H1 (cell line): Measurements from ENCODE around the gene HMCN2. TPM values are rescaled to one million over a fixed set of nuclear protein-coding genes. Genes with fewer than 3 reads are reported as not detected.

ENCODE experiments used
- CBX5 ChIP-seq: fragments of 300-800, 300-1000 bp; sonication (generic); IDR thresholded peaks from 2 replicates; pipeline ENCODE4 v1.7.1; 2016; ENCODE audit warnings: antibody characterized with exemption, low read length, low read depth
- CHD2 ChIP-seq: IDR thresholded peaks from 2 replicates; pipeline ENCODE4 v1.6.1; 2012; ENCODE audit warnings: low read length, improper control_type of control experiment
- CTCF ChIP-seq, 3 experiments: IDR thresholded peaks; 1 replicate in 2 of 3; 2 replicates in 1 of 3; pipeline versions ENCODE4 v1.5.1 to v1.6.1; 2011; ENCODE audit warnings: low read length in 3 of 3, mild to moderate bottlenecking in 3 of 3, inconsistent platforms in 2 of 3, low read depth in 1 of 3, moderate library complexity in 1 of 3; ENCODE audit not compliant: insufficient read depth in 1 of 3; ENCODE audit errors: control extremely low read depth in 1 of 3
- EP300 ChIP-seq, 2 experiments: IDR thresholded peaks; 1 replicate in 1 of 2; 2 replicates in 1 of 2; pipeline ENCODE4 v1.6.1; 2011 to 2012; ENCODE audit warnings: low read depth in 2 of 2, low read length in 2 of 2, mild to moderate bottlenecking in 2 of 2, borderline replicate concordance in 1 of 2, inconsistent platforms in 1 of 2, moderate library complexity in 1 of 2
- JUN ChIP-seq: IDR thresholded peaks from 2 replicates; pipeline ENCODE4 v1.6.1; 2011; ENCODE audit warnings: low read depth, mild to moderate bottlenecking, improper control_type of control experiment, low read length
- SP1 ChIP-seq: IDR thresholded peaks from 2 replicates; pipeline ENCODE4 v1.6.1; 2011; ENCODE audit warnings: low read depth, low read length
- SP2 ChIP-seq: IDR thresholded peaks from 2 replicates; pipeline ENCODE4 v1.6.1; 2012; ENCODE audit warnings: mild to moderate bottlenecking, low read length, inconsistent platforms
- polyA plus RNA-seq, 7 experiments: library from polyadenylated mRNA; depleted of rRNA in 3 of 7; stranded (reverse) in 5 of 7; unstranded in 2 of 7; fragments of >200 nt in 5 of 7; fragments of 200-250 nt in 2 of 7; gene quantifications; 1 replicate in 5 of 7; 2 replicates in 1 of 7; 4 replicates in 1 of 7; pipeline versions ENCODE4 v1.2.1 to v1.2.3, GENCODE V29; 2011 to 2013; ENCODE audit warnings: missing spikeins in 2 of 7, mixed read lengths in 2 of 7
- total RNA-seq: library from RNA; stranded (reverse); fragmentation: NEBNext Ultra II Directional; extraction: Animal tissue kit (Norgen Biotek cat#: 25700); gene quantifications from 2 replicates; pipeline ENCODE4 v1.2.1, GENCODE V29; 2021

Gene HMCN2
- total and polyA plus RNA-seq, 2 of the 8 experiments (the other 6 are each of a cell fraction or from before 2014, with no cell fraction given) = 5.0 to 9.1 TPM

- no peak for TF ChIP-seq CTCF (IDR thresholded peaks at IDR 0.05; ENCODE audit: control extremely low read depth in 1 of 3, insufficient read depth in 1 of 3, low read depth in 1 of 3, low read length in 3 of 3)
- no peak for TF ChIP-seq CHD2
- TF ChIP-seq CBX5 = no peak
- TF ChIP-seq EP300 (IDR thresholded peaks at IDR 0.05; ENCODE audit: borderline replicate concordance in 1 of 2, low read depth in 2 of 2, low read length in 2 of 2) = no peak
- no peak for TF ChIP-seq SP1
- no peak for TF ChIP-seq JUN
- no peak for TF ChIP-seq SP2
Observed at GRCh38 chr9:130422546-130422945, 157.0 kb downstream of the HMCN2 start (continued).
